Naive B cell (primary cell): Measurements from ENCODE around the gene SNRPA. TPM values are rescaled to one million over a fixed set of nuclear protein-coding genes. Genes with fewer than 3 reads are reported as not detected.
A peak's percentile ranks its signal among the peaks of the same experiment; 100 is the strongest.

Experiments
- ATAC-seq, 2 donors: fragments of 150-1000 bp; cut with Tn5 transposase; 2 replicates each; pipeline ENCODE4 v1.10.0; 2021; ENCODE audit warnings: low read depth in 2 of 2, mild to moderate bottlenecking in 2 of 2, moderate library complexity in 2 of 2
- DNase-seq: peaks from one replicate; pipeline ENCODE4 v3.0.0; 2022
- H3K27ac Mint-ChIP-seq, 6 donors: one replicate each; pipeline ENCODE4 v1.8.0; 2020 to 2022; ENCODE audit warnings: mild to moderate bottlenecking in 6 of 6, mixed read lengths in 6 of 6, moderate library complexity in 5 of 6, inconsistent platforms in 2 of 6
- H3K27me3 Mint-ChIP-seq, 3 donors: one replicate each; pipeline ENCODE4 v1.8.0; 2021 to 2022; ENCODE audit warnings: mixed read lengths in 3 of 3, mild to moderate bottlenecking in 1 of 3
- H3K36me3 Mint-ChIP-seq, 2 donors: one replicate each; pipeline ENCODE4 v1.8.0; 2020 to 2022; ENCODE audit warnings: mixed read lengths in 2 of 2, inconsistent platforms in 1 of 2, mild to moderate bottlenecking in 1 of 2
- H3K4me1 Mint-ChIP-seq, 3 donors: one replicate each; pipeline ENCODE4 v1.8.0; 2020 to 2022; ENCODE audit warnings: mixed read lengths in 3 of 3, inconsistent platforms in 1 of 3, mild to moderate bottlenecking in 1 of 3, moderate library complexity in 1 of 3
- H3K4me3 Mint-ChIP-seq, 8 donors: one replicate each; pipeline ENCODE4 v1.8.0; 2020 to 2022; ENCODE audit warnings: mild to moderate bottlenecking in 8 of 8, mixed read lengths in 8 of 8, moderate library complexity in 8 of 8, inconsistent platforms in 2 of 8
- H3K9me3 Mint-ChIP-seq, 7 donors: one replicate each; pipeline ENCODE4 v1.8.0; 2020 to 2022; ENCODE audit warnings: mixed read lengths in 7 of 7, mild to moderate bottlenecking in 5 of 7, inconsistent platforms in 2 of 7, moderate library complexity in 1 of 7
- polyA plus RNA-seq, 6 donors: library from polyadenylated mRNA; unstranded; fragments of 300-500 nt; fragmentation: Illumina TruSeq; gene quantifications; one replicate each; pipeline ENCODE4 v1.2.3, GENCODE V29; 2021; ENCODE audit warnings: low read depth in 6 of 6

The SNRPA gene
- polyA plus RNA-seq, 6 donors from 2014 or later: 48.3 to 88.8 (median 59.8) TPM

- no peak for ATAC-seq
- no peak overlapping the region for H3K4me3 Mint-ChIP-seq
- H3K27me3 Mint-ChIP-seq: no peaks in the 10 kb centered on the region
- H3K9me3 Mint-ChIP-seq: no peaks in the 10 kb centered on the region
- DNase-seq: no peak
- peaks cover 0 to 10% of the 10 kb centered on the region in 2 donors for H3K36me3 Mint-ChIP-seq
- H3K27ac Mint-ChIP-seq: no peak overlapping the region
- peaks cover 3 to 6% (median 4%) of the 10 kb centered on the region in 3 donors for H3K4me1 Mint-ChIP-seq
Observed at GRCh38 chr19:40742886-40743285, 8.1 kb upstream of the SNRPA start.

- Mint-ChIP-seq H3K4me3 (no peak overlapping the region), H3K27ac (no peak overlapping the region)
Observed at GRCh38 chr19:40743926-40744325, 7.1 kb upstream of the SNRPA start.

GRCh38 chr19:40744554-40745401 lies 6.2 kb upstream of the SNRPA start:
- DNase-seq: no peak
- Mint-ChIP-seq H3K27ac (no peak overlapping the region), H3K9me3 (no peaks in the 10 kb centered on the region), H3K36me3 (no peaks in the 10 kb centered on the region), H3K4me1 (peaks cover 8 to 17% (median 11%) of the 10 kb centered on the region in 3 donors), H3K27me3 (no peaks in the 10 kb centered on the region), H3K4me3 (no peak overlapping the region)
- peak in 1 of 2 donors; percentile 35 for ATAC-seq

More at GRCh38 chr19:40743926-40744325, 7.1 kb upstream of the SNRPA start:
- Mint-ChIP-seq H3K27me3 (no peaks in the 10 kb centered on the region), H3K9me3 (no peaks in the 10 kb centered on the region), H3K4me1 (peaks cover 3 to 11% (median 4%) of the 10 kb centered on the region in 3 donors), H3K36me3 (peaks cover 0 to 7% of the 10 kb centered on the region in 2 donors)
- ATAC-seq (no peak), DNase-seq (no peak)

GRCh38 chr19:40745402-40745780 lies 5.6 kb upstream of the SNRPA start:
- Mint-ChIP-seq H3K27me3 (no peaks in the 10 kb centered on the region), H3K36me3 (no peaks in the 10 kb centered on the region)

GRCh38 chr19:40747536-40747935 lies 3.5 kb upstream of the SNRPA start:
- H3K36me3 Mint-ChIP-seq: no peaks in the 10 kb centered on the region
- H3K9me3 Mint-ChIP-seq: no peaks in the 10 kb centered on the region
- H3K27ac Mint-ChIP-seq: peak overlapping the region in 1 of 6 donors; percentile 41
- H3K4me1 Mint-ChIP-seq: peaks cover 18 to 33% (median 32%) of the 10 kb centered on the region in 3 donors
- DNase-seq: no peak
- peak overlapping the region in 1 of 8 donors; percentile 42 for H3K4me3 Mint-ChIP-seq
- ATAC-seq: no peak
- no peaks in the 10 kb centered on the region for H3K27me3 Mint-ChIP-seq

More at GRCh38 chr19:40745402-40745780, 5.6 kb upstream of the SNRPA start:
- Mint-ChIP-seq H3K27ac (no peak overlapping the region), H3K4me3 (no peak overlapping the region), H3K9me3 (no peaks in the 10 kb centered on the region), H3K4me1 (peaks cover 13 to 24% (median 17%) of the 10 kb centered on the region in 3 donors)
- DNase-seq (no peak), ATAC-seq (no peak)

DNA sequence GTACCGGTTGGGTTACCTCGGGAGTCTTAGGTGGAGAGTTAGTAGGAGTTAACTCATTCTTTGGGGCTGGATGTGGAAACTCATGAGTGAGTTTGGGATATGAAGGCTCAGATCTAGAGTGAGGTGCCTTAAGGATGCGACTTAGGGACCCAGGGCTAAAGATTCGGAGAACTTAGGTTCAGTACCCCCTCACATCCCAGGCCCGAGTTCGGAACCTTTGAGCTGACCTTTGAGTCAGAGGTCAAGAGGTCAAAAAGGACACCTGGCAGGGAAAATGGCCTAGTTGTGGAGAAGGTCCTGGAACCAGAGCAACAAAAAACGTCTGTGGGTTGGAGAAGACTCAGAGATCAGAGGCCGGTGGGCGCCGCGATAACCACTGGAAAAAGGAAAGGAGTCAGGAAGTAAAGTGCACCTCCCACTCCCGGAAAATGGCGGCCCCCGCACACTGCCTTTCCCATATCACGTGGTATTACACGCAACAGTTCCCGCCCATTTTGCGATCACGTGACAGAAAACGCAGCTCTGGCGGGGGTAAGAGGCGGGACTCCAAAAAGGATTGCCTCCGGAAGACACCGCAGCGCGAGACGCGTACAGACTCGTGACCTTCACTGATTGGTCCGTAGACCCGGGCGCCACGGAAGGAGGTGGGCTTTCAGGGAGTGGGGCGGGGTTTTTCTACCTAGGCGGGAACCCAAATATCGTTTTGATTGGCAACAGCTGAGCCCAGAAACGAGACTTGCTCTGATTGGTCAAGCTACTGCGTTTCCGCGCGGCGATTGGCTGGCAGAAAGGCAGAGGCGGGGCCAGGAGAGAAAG lies 737 bp upstream of the SNRPA start, which contains the start of gene ACTMAP:
TSS of gene ACTMAP (minus strand) at position 420 of the 816 bp plus-strand sequence. CDS start 674 bp downstream, outside the sequence.
- ATAC-seq: peak; percentile 85 to 86
- peak; percentile 100 for DNase-seq
- no peaks in the 10 kb centered on the region for H3K27me3 Mint-ChIP-seq
- H3K4me3 Mint-ChIP-seq: peak within 1 kb of the TSS; percentile 87 to 100 (median 98)
- no peaks in the 10 kb centered on the region for H3K36me3 Mint-ChIP-seq
- H3K4me1 Mint-ChIP-seq: peaks cover 31 to 54% (median 49%) of the 10 kb centered on the region in 3 donors
- H3K27ac Mint-ChIP-seq: peak within 1 kb of the TSS; percentile 91 to 99 (median 98)
- no peaks in the 10 kb centered on the region for H3K9me3 Mint-ChIP-seq

DNA sequence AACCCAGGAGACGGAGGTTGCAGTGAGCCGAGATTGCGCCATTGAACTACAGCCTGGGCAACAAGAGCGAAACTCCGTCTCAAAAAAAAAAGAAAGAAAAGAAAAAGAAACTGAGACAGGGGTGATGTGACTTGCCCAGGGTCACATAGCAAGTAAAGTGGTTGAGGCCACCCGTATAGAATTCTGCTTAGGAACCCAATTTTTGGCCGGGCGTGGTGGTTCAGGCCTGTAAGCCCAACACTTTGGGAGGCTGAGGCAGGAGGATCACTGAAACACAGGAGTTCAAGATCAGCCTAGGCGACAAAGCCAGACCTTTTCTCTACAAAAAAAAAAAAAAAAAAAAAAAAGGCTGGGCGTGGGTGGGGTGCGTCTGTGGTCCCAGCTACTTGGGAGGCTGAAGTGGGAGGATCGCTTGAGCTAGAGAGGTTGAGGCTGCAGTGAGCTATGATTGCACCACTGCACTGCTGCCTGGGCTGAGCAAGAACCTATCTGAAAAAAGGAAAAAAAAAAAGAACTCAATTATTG lies 1.3 kb downstream of the SNRPA start:
- Mint-ChIP-seq H3K4me3 (peak overlapping the region; percentile 87 to 100 (median 98)), H3K4me1 (peaks cover 42 to 74% (median 69%) of the 10 kb centered on the region in 3 donors), H3K27ac (peak overlapping the region in 5 of 6 donors; percentile 71 to 99 (median 91)), H3K9me3 (no peaks in the 10 kb centered on the region), H3K27me3 (no peaks in the 10 kb centered on the region), H3K36me3 (peaks cover 0 to 7% of the 10 kb centered on the region in 2 donors)
- DNase-seq (no peak), ATAC-seq (no peak)

DNA sequence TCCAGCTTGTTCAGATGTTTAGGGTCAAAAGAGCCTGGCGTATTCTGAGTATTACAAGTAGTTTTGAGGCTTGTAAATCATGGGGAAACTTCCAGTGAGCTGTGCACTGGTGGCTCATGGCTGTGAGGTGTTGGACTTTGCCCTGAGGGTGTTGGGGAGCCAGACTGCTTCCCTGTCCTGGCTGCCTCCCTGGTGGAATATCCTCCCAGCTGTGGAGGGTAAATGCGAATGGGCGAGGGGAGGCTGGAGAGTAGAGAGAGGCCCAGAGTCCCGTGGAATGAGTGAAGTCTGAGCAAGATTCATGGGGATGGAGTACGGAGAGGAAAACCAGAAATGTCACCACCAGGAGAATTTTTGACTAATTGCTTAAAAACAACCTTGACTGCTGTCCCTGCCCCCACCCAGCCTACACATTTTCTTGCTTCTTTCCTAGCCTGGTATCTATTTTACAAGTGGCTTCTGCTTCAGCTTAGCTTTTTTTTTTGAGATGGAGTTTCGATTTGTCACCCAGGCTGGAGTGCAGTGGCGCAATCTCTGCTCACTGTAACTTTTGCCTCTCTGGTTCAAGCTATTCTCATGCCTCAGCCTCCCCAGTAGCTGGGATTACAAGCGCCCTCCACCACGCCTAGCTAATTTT lies 3.7 kb downstream of the SNRPA start:
- peaks cover 40 to 74% (median 66%) of the 10 kb centered on the region in 3 donors for H3K4me1 Mint-ChIP-seq
- peak overlapping the region in 4 of 6 donors; percentile 59 to 89 (median 76) for H3K27ac Mint-ChIP-seq
- no peaks in the 10 kb centered on the region for H3K9me3 Mint-ChIP-seq

GRCh38 chr19:40755248-40755624 lies 4.2 kb downstream of the SNRPA start:
- Mint-ChIP-seq H3K27ac (peak overlapping the region in 3 of 6 donors; percentile 51 to 69 (median 65)), H3K4me3 (peak overlapping the region in 6 of 8 donors; percentile 15 to 77 (median 58)), H3K27me3 (no peaks in the 10 kb centered on the region), H3K36me3 (peaks cover 4 to 15% of the 10 kb centered on the region in 2 donors), H3K9me3 (no peaks in the 10 kb centered on the region), H3K4me1 (peaks cover 35 to 69% (median 64%) of the 10 kb centered on the region in 3 donors)
- ATAC-seq: no peak
- no peak for DNase-seq

More for the DNA sequence above, 3.7 kb downstream of the SNRPA start:
- DNase-seq (no peak), ATAC-seq (no peak)
- Mint-ChIP-seq H3K27me3 (no peaks in the 10 kb centered on the region), H3K36me3 (peaks cover 4 to 12% of the 10 kb centered on the region in 2 donors), H3K4me3 (peak overlapping the region; percentile 40 to 78 (median 74))

DNA sequence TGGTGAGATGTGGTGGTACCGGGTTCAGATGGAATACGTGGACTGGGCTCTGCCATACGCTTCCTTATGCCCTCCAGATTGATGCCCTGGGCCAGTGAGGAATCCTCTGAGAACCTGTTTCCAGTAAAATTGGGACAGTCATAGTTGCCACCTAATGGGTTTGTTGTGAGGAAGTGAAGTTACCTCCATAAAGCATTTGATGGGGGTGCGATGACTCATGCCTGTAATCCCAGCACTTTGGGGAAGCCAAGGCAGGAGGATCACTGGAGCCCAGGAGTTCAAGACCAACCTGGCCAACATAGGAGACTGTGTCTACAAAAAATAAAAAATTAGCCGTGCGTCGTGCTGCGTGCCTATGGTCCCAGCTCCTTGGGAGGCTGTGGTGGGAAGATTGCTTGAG lies 4.8 kb downstream of the SNRPA start:
- Mint-ChIP-seq H3K9me3 (no peaks in the 10 kb centered on the region), H3K27me3 (no peaks in the 10 kb centered on the region), H3K4me1 (peaks cover 34 to 66% (median 61%) of the 10 kb centered on the region in 3 donors), H3K27ac (peak overlapping the region in 3 of 6 donors; percentile 51 to 63 (median 59)), H3K4me3 (peak overlapping the region in 5 of 8 donors; percentile 41 to 77 (median 50)), H3K36me3 (peaks cover 4 to 15% of the 10 kb centered on the region in 2 donors)
- no peak for DNase-seq
- no peak for ATAC-seq

DNA sequence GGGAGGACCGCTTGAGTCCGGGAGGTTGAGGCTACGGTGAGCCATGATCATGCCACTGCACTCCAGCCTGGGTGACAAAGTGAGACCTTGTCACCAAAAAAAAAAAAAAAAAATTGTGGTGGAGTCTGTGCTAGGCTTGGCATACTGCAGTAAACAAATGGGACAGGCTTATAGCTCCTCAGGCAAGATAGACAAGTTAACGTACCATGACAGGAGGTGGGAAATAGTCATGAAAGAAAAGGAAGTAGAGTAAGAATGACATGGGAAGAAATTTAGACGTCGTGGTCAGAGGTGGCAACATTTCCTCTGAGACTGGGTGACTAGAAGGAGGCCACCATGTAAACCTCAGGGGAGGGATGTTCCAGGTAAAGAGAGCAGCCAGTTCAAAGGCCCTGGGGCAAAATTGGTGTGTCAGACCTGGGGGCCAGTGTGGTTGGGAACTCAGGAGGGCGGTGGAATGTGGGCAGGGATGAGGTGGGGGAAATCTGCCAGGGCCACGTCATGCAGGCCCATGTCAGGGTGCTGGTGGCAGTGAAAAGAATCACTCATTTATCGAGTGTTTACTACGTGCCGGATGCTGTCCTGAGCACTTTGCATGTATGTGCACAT lies 5.6 kb downstream of the SNRPA start:
- no peak for DNase-seq
- Mint-ChIP-seq H3K4me3 (peak overlapping the region in 4 of 8 donors; percentile 7 to 84 (median 61)), H3K9me3 (no peaks in the 10 kb centered on the region), H3K27me3 (no peaks in the 10 kb centered on the region), H3K36me3 (peaks cover 4 to 15% of the 10 kb centered on the region in 2 donors), H3K27ac (peak overlapping the region in 3 of 6 donors; percentile 51 to 87 (median 57)), H3K4me1 (peaks cover 30 to 60% (median 56%) of the 10 kb centered on the region in 3 donors)
- ATAC-seq: no peak

GRCh38 chr19:40758491-40758890 lies 7.5 kb downstream of the SNRPA start:
- H3K9me3 Mint-ChIP-seq: no peaks in the 10 kb centered on the region
- no peaks in the 10 kb centered on the region for H3K27me3 Mint-ChIP-seq
- H3K4me3 Mint-ChIP-seq: peak overlapping the region in 1 of 8 donors; percentile 15
- peak overlapping the region in 4 of 6 donors; percentile 25 to 60 (median 29) for H3K27ac Mint-ChIP-seq
- no peak for ATAC-seq
- peaks cover 26 to 50% (median 49%) of the 10 kb centered on the region in 3 donors for H3K4me1 Mint-ChIP-seq
- no peak for DNase-seq
- peaks cover 4 to 34% of the 10 kb centered on the region in 2 donors for H3K36me3 Mint-ChIP-seq
